Naive thymus-derived CD8-positive, alpha-beta T cell (primary cell): Measurements from ENCODE around the gene GPR37L1. TPM values are rescaled to one million over a fixed set of nuclear protein-coding genes. Genes with fewer than 3 reads are reported as not detected.
A peak's percentile ranks its signal among the peaks of the same experiment; 100 is the strongest.
"Not testable (repeated sequence)": the region's sequence is repeated elsewhere in the genome, so short reads cannot be mapped to it uniquely, and the experiment has no call there.

Experiments used
- ATAC-seq, 2 donors: fragments of 150-1000 bp; cut with Tn5 transposase in 1 of 2; sonication (Bioruptor Pico), chemical (Tn5 transposase) in 1 of 2; 1 replicate in 1 of 2; 2 replicates in 1 of 2; pipeline ENCODE4 v1.10.0; 2021; ENCODE audit warnings: mild to moderate bottlenecking in 2 of 2, moderate library complexity in 2 of 2
- POLR2A ChIA-PET: fragments of 350-600 bp; sonication (Branson Sonifier 250); formaldehyde crosslinking; loops from one replicate; lab custom pipeline; 2021; ENCODE audit warnings: antibody characterized with exemption; lab: Charles Lee
- DNase-seq, 10 donors: peaks; one replicate each; pipeline versions ENCODE4 v3.0.0 to v3.0.0-alpha.2; 2020 to 2022
- H3K27ac Mint-ChIP-seq, 10 donors: one replicate each; pipeline ENCODE4 v1.8.0; 2020 to 2022; ENCODE audit warnings: mild to moderate bottlenecking in 10 of 10, mixed read lengths in 10 of 10, moderate library complexity in 4 of 10, inconsistent platforms in 1 of 10
- H3K27me3 Mint-ChIP-seq, 5 donors: one replicate each; pipeline ENCODE4 v1.8.0; 2021 to 2022; ENCODE audit warnings: mixed read lengths in 5 of 5
- H3K36me3 Mint-ChIP-seq, 3 donors: one replicate each; pipeline ENCODE4 v1.8.0; 2020 to 2022; ENCODE audit warnings: mixed read lengths in 3 of 3, mild to moderate bottlenecking in 2 of 3, inconsistent platforms in 1 of 3
- H3K4me1 Mint-ChIP-seq, 4 donors: one replicate each; pipeline ENCODE4 v1.8.0; 2021 to 2022; ENCODE audit warnings: mixed read lengths in 4 of 4
- H3K4me3 Mint-ChIP-seq, 10 donors: one replicate each; pipeline ENCODE4 v1.8.0; 2020 to 2022; ENCODE audit warnings: mild to moderate bottlenecking in 10 of 10, mixed read lengths in 10 of 10, moderate library complexity in 6 of 10, inconsistent platforms in 1 of 10
- H3K9me3 Mint-ChIP-seq, 9 donors: one replicate each; pipeline ENCODE4 v1.8.0; 2020 to 2022; ENCODE audit warnings: mixed read lengths in 9 of 9, mild to moderate bottlenecking in 3 of 9, inconsistent platforms in 1 of 9, moderate library complexity in 1 of 9
- polyA plus RNA-seq, 3 donors: library from polyadenylated mRNA; unstranded; fragments of 300-500 nt; fragmentation: Illumina TruSeq; gene quantifications; one replicate each; pipeline ENCODE4 v1.2.3, GENCODE V29; 2021
- total RNA-seq, 8 experiments: library from RNA in 2 of 8; stranded (reverse) in 2 of 8; gene quantifications; one replicate each; pipeline ENCODE4 v1.2.3 and lab custom pipeline; 2021 to 2026

Gene GPR37L1
- total and polyA plus RNA-seq, 5 experiments from 2014 or later = 0.02 to 0.19 TPM; not detected in 3

GRCh38 chr1:202093858-202094257, 28.9 kb upstream of the GPR37L1 start:
- Mint-ChIP-seq H3K9me3 (no peaks in the 10 kb centered on the region), H3K4me3 (no peak overlapping the region), H3K4me1 (peaks cover 0 to 2% (median 0%) of the 10 kb centered on the region in 4 donors), H3K27ac (no peak overlapping the region), H3K36me3 (no peaks in the 10 kb centered on the region), H3K27me3 (peaks cover 5 to 18% (median 14%) of the 10 kb centered on the region in 5 donors)
- POLR2A ChIA-PET = no interaction called here
- ATAC-seq (no peak), DNase-seq (no peak)

DNA sequence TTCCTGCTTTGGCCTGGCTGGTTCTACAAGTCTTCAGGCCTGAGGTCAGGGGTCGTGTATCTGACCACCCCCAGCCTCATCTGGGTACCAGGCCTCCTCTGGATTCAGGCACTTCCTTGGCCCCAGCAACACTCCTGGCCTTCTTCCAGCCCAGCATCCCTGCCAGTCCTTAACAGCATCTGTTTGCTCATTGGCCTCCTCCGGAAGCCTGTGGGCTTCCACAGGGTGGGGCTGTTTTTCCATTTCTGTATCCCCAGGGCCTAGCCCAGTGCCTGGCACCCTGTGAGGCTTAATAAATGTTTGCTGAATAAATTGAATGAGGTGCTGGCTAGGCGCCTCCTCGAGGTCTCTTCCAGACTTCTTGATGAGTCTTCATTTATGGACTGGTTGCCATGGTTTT, 21.5 kb upstream of the GPR37L1 start:
- no peak overlapping the region for H3K4me3 Mint-ChIP-seq
- H3K27me3 Mint-ChIP-seq = peaks cover 0 to 3% (median 0%) of the 10 kb centered on the region in 5 donors
- ATAC-seq = no peak
- H3K4me1 Mint-ChIP-seq = peaks cover 0 to 2% (median 0%) of the 10 kb centered on the region in 4 donors
- POLR2A ChIA-PET = no interaction called here
- H3K36me3 Mint-ChIP-seq = no peaks in the 10 kb centered on the region
- DNase-seq = no peak
- peak overlapping the region in 2 of 10 donors; percentile 6 to 23 for H3K27ac Mint-ChIP-seq
- H3K9me3 Mint-ChIP-seq = no peaks in the 10 kb centered on the region

DNA sequence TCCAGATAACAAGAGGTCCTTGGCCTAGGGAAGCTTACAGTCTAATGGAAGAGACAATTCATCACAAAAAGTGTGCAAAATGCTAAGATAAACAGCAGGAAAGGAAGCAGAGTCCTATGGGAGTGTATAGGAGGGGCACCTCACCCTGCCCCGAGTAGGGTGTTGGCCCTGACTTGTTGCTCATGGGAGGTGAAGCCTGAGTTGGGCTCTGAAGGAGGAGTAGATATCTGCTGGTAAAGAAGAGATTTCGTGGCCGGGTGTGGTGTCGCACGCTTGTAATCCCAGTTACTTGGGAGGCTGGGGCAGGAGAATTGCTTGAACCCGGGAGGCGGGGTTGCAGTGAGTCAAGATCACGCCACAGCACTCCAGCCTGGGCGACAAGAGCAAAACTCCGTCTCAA, 18.6 kb upstream of the GPR37L1 start:
- H3K4me3 Mint-ChIP-seq = no peak overlapping the region

GRCh38 chr1:202105571-202106339, 17.0 kb upstream of the GPR37L1 start:
- Mint-ChIP-seq H3K36me3 (no peaks in the 10 kb centered on the region), H3K9me3 (no peaks in the 10 kb centered on the region), H3K4me1 (peaks cover 0 to 2% (median 0%) of the 10 kb centered on the region in 4 donors), H3K27me3 (peaks cover 0 to 4% (median 0%) of the 10 kb centered on the region in 5 donors), H3K4me3 (no peak overlapping the region), H3K27ac (no peak overlapping the region)
- POLR2A ChIA-PET = no interaction called here
- ATAC-seq (no peak), DNase-seq (no peak)

More for the DNA sequence above, 18.6 kb upstream of the GPR37L1 start:
- DNase-seq (no peak), ATAC-seq (no peak)
- H3K9me3 Mint-ChIP-seq = no peaks in the 10 kb centered on the region
- peaks cover 0 to 2% (median 0%) of the 10 kb centered on the region in 4 donors for H3K4me1 Mint-ChIP-seq
- H3K36me3 Mint-ChIP-seq = no peaks in the 10 kb centered on the region
- POLR2A ChIA-PET = interaction anchor here (0.6 kb wide), 1 partner anchor 596 kb away, joined by 4 read pairs; no protein-coding TSS in a partner anchor
- H3K27ac Mint-ChIP-seq = no peak overlapping the region
- peaks cover 0 to 3% (median 0%) of the 10 kb centered on the region in 5 donors for H3K27me3 Mint-ChIP-seq

GRCh38 chr1:202106340-202107254, 16.1 kb upstream of the GPR37L1 start:
- Mint-ChIP-seq H3K4me1 (no peaks in the 10 kb centered on the region), H3K27me3 (peaks cover 0 to 8% (median 0%) of the 10 kb centered on the region in 5 donors), H3K4me3 (no peak overlapping the region), H3K9me3 (no peaks in the 10 kb centered on the region), H3K36me3 (no peaks in the 10 kb centered on the region), H3K27ac (no peak overlapping the region)
- no peak for DNase-seq
- POLR2A ChIA-PET = interaction anchor here (0.6 kb wide), 1 partner anchor 8 kb away, joined by 4 read pairs; no protein-coding TSS in a partner anchor
- ATAC-seq = no peak

- peaks cover 0 to 8% (median 0%) of the 10 kb centered on the region in 5 donors for H3K27me3 Mint-ChIP-seq
- ATAC-seq (no peak), DNase-seq (no peak)
- H3K4me3 Mint-ChIP-seq = no peak overlapping the region
- no peaks in the 10 kb centered on the region for H3K9me3 Mint-ChIP-seq
- H3K36me3 Mint-ChIP-seq = no peaks in the 10 kb centered on the region
- H3K4me1 Mint-ChIP-seq = no peaks in the 10 kb centered on the region
- POLR2A ChIA-PET = interaction anchor here (0.6 kb wide), 1 partner anchor 8 kb away, joined by 4 read pairs; no protein-coding TSS in a partner anchor
- no peak overlapping the region for H3K27ac Mint-ChIP-seq
Measured at GRCh38 chr1:202107321-202107761, 15.4 kb upstream of the GPR37L1 start.

DNA sequence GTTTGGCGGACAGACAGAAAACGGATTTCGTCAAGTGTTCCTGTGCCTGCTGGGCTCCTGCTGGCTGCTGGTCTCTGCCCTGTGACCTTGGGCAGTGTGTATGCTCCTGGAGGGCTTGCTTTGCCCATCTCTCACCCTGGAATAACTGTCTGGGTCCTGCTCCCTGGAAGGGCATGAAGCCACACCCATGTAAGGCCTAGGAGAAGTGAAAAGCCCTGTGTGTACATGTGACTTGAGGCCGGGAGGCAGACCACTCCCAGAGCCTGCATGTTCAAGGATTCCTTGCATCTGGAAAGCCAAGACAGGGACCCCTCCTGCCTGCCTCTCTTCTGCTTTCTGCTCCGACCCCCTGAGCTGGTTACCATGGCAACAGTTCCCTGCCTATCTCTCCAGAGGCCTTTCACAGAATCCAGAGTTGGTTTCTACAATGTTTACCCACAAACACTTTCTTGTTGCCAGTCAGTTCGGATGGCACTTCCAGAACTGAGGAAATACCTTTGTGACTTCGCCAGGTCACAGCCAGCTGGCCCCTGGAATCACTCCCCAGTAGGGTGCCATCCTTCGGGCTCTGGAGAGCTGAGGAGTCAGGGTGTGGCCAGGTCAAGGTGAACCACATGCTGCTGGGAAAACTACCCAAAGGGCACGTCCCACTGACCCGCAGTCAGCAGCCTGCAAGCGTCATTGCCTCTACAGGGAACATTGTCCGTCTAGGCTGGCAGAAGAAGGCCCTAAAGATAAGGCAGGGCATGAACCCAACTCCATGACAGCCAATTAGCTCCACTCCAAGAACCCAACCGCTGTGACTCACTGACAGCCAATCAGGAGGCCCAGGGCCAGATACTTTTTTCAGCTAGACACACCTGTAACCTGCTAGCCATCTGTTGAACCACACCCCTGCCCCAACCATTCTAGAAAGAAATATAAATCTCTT, 14.7 kb upstream of the GPR37L1 start:
- no peaks in the 10 kb centered on the region for H3K9me3 Mint-ChIP-seq
- DNase-seq (no peak), ATAC-seq (no peak)
- no peaks in the 10 kb centered on the region for H3K4me1 Mint-ChIP-seq
- POLR2A ChIA-PET = no interaction called here
- H3K4me3 Mint-ChIP-seq = no peak overlapping the region
- no peaks in the 10 kb centered on the region for H3K36me3 Mint-ChIP-seq
- H3K27ac Mint-ChIP-seq = peak overlapping the region in 1 of 10 donors; percentile 76
- peaks cover 0 to 8% (median 0%) of the 10 kb centered on the region in 5 donors for H3K27me3 Mint-ChIP-seq

GRCh38 chr1:202110977-202111376, 11.7 kb upstream of the GPR37L1 start:
- POLR2A ChIA-PET = no interaction called here
- H3K9me3 Mint-ChIP-seq = no peaks in the 10 kb centered on the region
- peaks cover 0 to 4% (median 0%) of the 10 kb centered on the region in 5 donors for H3K27me3 Mint-ChIP-seq
- no peaks in the 10 kb centered on the region for H3K36me3 Mint-ChIP-seq
- peak overlapping the region in 1 of 10 donors; percentile 44 for H3K27ac Mint-ChIP-seq
- no peak overlapping the region for H3K4me3 Mint-ChIP-seq
- no peak for ATAC-seq
- no peaks in the 10 kb centered on the region for H3K4me1 Mint-ChIP-seq
- no peak for DNase-seq

- POLR2A ChIA-PET, H3K27me3 Mint-ChIP-seq, H3K4me3 Mint-ChIP-seq: not testable (repeated sequence)
Measured at GRCh38 chr1:202111589-202111988, 11.1 kb upstream of the GPR37L1 start.

GRCh38 chr1:202112859-202113689, 9.6 kb upstream of the GPR37L1 start:
- no peak for ATAC-seq
- Mint-ChIP-seq H3K9me3 (no peaks in the 10 kb centered on the region), H3K4me1 (no peaks in the 10 kb centered on the region), H3K4me3 (no peak overlapping the region), H3K36me3 (no peaks in the 10 kb centered on the region), H3K27me3 (peaks cover 0 to 4% (median 0%) of the 10 kb centered on the region in 5 donors), H3K27ac (peak overlapping the region in 2 of 10 donors; percentile 1 to 25)
- POLR2A ChIA-PET = no interaction called here
- DNase-seq = no peak

More at GRCh38 chr1:202111589-202111988, 11.1 kb upstream of the GPR37L1 start:
- not testable (repeated sequence) for H3K36me3 Mint-ChIP-seq, ATAC-seq, H3K4me1 Mint-ChIP-seq, H3K9me3 Mint-ChIP-seq, H3K27ac Mint-ChIP-seq, DNase-seq

DNA sequence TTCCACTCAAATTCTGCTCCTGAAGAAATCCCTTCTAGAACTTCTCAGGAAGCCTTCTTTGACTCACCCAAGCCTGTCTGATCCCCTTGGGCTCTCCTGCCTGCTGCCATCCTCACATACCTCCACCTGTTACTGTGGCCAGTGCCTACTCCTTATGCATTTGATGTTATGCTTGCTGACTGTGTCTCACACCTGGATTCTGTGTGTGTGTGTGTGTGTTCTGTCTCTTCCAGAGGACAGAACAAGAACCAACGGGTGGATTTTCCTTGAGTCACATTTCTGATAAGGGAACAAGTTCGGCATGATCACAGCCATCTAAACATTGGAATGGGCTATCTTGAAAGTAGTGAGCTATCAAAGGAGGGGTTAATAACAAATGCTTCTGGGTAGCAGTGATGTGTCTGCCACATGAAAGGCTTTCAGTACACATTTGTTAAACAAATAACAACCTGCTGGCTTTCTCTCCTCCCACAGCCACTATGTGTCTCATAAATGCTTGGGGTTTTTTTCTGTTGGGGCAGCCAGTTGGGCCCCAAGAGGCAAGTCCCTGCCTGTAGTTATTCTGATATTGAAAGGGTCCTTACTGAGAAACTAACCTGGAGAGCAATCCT, 8.9 kb upstream of the GPR37L1 start:
- H3K27me3 Mint-ChIP-seq = peaks cover 0 to 4% (median 0%) of the 10 kb centered on the region in 5 donors
- no peak overlapping the region for H3K4me3 Mint-ChIP-seq
- ATAC-seq = no peak
- DNase-seq = no peak
- no peaks in the 10 kb centered on the region for H3K36me3 Mint-ChIP-seq
- no peaks in the 10 kb centered on the region for H3K9me3 Mint-ChIP-seq
- POLR2A ChIA-PET = no interaction called here
- no peaks in the 10 kb centered on the region for H3K4me1 Mint-ChIP-seq
- peak overlapping the region in 3 of 10 donors; percentile 1 to 25 (median 16) for H3K27ac Mint-ChIP-seq
